Gastrocnemius medialis (tissue), 4 donors: ENCODE measurements around the gene CEP170B.

ENCODE experiments used
- POLR2A ChIP-seq, 2 donors: fragments of 450-650 bp; IDR thresholded peaks; one replicate each; pipeline ENCODE4 v1.6.1; 2017; ENCODE audit warnings: antibody characterized with exemption in 2 of 2, mild to moderate bottlenecking in 2 of 2, moderate library complexity in 2 of 2
- TF ChIP-seq, protein P1 (sequence below), 5 experiments: fragments of 450-650 bp in 3 of 5; fragments of 200-600 bp in 2 of 5; sonication (generic) in 2 of 5; IDR thresholded peaks in 4 of 5; conservative IDR thresholded peaks in 1 of 5; 1 replicate in 4 of 5; 2 replicates in 1 of 5; pipeline ENCODE4 v1.5.1; 2016 to 2019; ENCODE audit warnings: antibody characterized with exemption in 5 of 5, mild to moderate bottlenecking in 3 of 5, moderate library complexity in 3 of 5

GRCh38 chr14:104869669-104870367, 4.8 kb downstream of the CEP170B start:
- TF ChIP-seq, protein P1, sequence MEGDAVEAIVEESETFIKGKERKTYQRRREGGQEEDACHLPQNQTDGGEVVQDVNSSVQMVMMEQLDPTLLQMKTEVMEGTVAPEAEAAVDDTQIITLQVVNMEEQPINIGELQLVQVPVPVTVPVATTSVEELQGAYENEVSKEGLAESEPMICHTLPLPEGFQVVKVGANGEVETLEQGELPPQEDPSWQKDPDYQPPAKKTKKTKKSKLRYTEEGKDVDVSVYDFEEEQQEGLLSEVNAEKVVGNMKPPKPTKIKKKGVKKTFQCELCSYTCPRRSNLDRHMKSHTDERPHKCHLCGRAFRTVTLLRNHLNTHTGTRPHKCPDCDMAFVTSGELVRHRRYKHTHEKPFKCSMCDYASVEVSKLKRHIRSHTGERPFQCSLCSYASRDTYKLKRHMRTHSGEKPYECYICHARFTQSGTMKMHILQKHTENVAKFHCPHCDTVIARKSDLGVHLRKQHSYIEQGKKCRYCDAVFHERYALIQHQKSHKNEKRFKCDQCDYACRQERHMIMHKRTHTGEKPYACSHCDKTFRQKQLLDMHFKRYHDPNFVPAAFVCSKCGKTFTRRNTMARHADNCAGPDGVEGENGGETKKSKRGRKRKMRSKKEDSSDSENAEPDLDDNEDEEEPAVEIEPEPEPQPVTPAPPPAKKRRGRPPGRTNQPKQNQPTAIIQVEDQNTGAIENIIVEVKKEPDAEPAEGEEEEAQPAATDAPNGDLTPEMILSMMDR (IDR thresholded peaks at IDR 0.05 in 4 of 5, conservative IDR thresholded peaks at IDR 0.05 in 1 of 5): no peak
- no peak for TF ChIP-seq POLR2A (IDR thresholded peaks at IDR 0.05)
